HL-60 (cell line): Measurements from ENCODE around the gene CASTOR2.
"Not testable (repeated sequence)": the region's sequence is repeated elsewhere in the genome, so short reads cannot be mapped to it uniquely, and the experiment has no call there.

Experiments
- TF ChIP-seq, protein P1 (sequence below): IDR thresholded peaks from one replicate; pipeline ENCODE4 v1.5.1; 2011; ENCODE audit warnings: low read length, control low read depth, inconsistent platforms; ENCODE audit not compliant: insufficient read depth
- TF ChIP-seq, protein P2 (sequence below): IDR thresholded peaks from 2 replicates; pipeline ENCODE4 v1.6.1; 2012; ENCODE audit warnings: low read depth; ENCODE audit not compliant: insufficient replicate concordance

DNA sequence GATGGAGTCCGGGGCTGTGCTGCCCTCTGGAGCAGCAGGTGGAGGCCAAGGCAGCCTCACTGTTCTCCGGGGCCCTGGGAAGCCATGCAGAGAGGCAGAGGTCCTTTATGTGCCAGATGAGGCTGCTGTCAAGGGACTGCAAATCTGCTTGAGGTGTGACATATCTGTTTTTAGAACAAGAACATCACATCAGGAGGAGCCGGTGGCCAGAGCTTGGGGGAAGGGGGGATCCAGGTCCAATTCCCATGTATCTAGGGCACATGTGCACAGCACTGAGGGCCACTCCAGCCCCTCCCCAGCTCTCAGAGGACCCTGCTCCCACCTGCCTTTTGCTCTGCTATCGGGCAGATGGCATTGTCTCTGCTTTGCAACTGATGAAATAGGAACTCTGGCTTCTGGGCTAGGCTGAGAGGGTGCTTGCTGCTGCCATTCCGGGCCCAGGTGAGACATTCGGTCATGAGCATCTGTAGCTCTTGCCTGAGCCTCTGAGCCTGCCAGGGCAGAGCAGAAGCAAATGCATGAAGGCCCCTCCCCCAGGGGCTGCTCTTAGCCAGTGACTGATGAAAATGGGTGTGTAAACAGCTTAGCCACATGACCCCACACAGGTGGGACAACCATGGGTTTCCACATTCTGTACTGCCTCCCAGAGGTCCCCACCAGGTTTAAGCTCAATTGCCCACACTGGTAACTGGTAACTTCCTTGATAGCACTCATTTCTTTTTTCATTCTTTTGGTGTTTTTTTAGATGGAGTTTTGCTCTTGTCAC is 32.8 kb upstream of the CASTOR2 start:
- TF ChIP-seq, protein P1, sequence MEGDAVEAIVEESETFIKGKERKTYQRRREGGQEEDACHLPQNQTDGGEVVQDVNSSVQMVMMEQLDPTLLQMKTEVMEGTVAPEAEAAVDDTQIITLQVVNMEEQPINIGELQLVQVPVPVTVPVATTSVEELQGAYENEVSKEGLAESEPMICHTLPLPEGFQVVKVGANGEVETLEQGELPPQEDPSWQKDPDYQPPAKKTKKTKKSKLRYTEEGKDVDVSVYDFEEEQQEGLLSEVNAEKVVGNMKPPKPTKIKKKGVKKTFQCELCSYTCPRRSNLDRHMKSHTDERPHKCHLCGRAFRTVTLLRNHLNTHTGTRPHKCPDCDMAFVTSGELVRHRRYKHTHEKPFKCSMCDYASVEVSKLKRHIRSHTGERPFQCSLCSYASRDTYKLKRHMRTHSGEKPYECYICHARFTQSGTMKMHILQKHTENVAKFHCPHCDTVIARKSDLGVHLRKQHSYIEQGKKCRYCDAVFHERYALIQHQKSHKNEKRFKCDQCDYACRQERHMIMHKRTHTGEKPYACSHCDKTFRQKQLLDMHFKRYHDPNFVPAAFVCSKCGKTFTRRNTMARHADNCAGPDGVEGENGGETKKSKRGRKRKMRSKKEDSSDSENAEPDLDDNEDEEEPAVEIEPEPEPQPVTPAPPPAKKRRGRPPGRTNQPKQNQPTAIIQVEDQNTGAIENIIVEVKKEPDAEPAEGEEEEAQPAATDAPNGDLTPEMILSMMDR: not testable (repeated sequence)
- TF ChIP-seq, protein P2, sequence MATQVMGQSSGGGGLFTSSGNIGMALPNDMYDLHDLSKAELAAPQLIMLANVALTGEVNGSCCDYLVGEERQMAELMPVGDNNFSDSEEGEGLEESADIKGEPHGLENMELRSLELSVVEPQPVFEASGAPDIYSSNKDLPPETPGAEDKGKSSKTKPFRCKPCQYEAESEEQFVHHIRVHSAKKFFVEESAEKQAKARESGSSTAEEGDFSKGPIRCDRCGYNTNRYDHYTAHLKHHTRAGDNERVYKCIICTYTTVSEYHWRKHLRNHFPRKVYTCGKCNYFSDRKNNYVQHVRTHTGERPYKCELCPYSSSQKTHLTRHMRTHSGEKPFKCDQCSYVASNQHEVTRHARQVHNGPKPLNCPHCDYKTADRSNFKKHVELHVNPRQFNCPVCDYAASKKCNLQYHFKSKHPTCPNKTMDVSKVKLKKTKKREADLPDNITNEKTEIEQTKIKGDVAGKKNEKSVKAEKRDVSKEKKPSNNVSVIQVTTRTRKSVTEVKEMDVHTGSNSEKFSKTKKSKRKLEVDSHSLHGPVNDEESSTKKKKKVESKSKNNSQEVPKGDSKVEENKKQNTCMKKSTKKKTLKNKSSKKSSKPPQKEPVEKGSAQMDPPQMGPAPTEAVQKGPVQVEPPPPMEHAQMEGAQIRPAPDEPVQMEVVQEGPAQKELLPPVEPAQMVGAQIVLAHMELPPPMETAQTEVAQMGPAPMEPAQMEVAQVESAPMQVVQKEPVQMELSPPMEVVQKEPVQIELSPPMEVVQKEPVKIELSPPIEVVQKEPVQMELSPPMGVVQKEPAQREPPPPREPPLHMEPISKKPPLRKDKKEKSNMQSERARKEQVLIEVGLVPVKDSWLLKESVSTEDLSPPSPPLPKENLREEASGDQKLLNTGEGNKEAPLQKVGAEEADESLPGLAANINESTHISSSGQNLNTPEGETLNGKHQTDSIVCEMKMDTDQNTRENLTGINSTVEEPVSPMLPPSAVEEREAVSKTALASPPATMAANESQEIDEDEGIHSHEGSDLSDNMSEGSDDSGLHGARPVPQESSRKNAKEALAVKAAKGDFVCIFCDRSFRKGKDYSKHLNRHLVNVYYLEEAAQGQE: not testable (repeated sequence)
